Stimulated activated CD4-positive, alpha-beta T cell treated with anti-CD3 and anti-CD28 coated beads, TNF-alpha, amount 100 ng/mL, for 1 hour (primary cell): ENCODE results near the gene SPINT1.
A peak's percentile ranks its signal among the peaks of the same experiment; 100 is the strongest.

Source experiments
- DNase-seq, 3 donors: peaks; one replicate each; pipeline ENCODE4 v3.0.0-alpha.2; 2020; ENCODE audit warnings: low read depth in 3 of 3, low spot score in 1 of 3

SPINT1 gene

GRCh38 chr15:40829115-40829514 lies 14.7 kb upstream of the SPINT1 start:
- DNase-seq: no peak

GRCh38 chr15:40830884-40831283 lies 13.0 kb upstream of the SPINT1 start:
- DNase-seq: no peak

- DNase-seq: no peak
Observed at GRCh38 chr15:40831861-40832260, 12.0 kb upstream of the SPINT1 start.

DNA sequence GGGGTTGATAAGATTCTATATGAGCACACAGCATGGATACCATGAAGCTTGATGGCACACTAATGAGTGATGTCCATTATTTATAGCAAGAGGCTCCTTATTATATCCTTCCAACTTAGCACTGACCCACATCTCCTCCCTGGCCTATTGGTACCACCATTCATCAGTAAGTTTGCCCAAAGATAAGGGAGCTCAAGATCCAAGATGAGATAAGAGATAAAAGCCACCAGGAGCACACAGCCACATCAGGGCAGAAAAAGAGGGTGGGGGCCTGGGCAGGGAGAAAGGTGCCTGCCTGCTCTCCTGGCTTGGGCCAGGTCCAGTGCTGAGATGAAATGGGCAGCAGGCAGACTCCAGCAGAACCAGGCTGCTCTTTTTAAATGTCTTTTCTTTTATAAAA lies 10.9 kb upstream of the SPINT1 start:
- DNase-seq: no peak

DNA sequence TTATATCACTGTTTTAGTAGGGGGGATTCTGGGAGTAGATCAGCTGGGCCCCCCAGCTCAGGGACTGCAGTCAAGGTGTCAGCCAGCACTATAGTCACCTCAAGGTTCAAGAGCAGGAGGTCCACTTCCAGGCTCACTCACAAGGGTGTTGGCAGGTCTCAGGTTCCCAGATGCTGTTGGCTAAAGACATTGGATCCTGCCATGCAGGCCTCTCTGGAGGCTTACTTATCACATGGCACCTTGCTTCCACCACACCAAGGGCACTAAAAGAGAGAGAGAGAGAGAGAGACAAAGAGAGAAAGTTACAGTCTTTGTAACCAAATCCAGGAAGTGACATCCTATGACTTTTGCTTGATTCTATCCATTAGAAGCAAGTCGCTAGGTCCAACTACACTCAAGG lies 7.8 kb upstream of the SPINT1 start:
- DNase-seq: no peak

DNA sequence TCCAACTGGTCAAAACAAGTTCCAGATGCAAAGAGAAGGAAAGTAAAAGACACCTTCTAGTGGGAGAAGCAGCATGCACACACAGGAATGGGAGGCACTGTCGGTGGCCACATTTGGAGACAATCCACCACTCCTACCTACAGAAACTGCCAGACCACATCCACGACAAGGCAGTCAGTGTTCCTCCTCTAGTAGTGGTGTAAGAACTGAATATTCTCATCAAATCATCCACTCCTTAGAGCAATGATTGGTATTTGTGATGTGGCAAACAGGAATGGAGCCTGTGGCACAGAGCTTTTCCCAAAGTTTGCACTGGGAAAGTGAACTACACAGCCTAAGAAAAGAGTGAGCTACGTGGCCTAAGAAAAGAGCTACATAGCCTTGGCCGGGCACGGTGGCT lies 5.1 kb upstream of the SPINT1 start:
- DNase-seq: no peak

- no peak for DNase-seq
Observed at GRCh38 chr15:40841741-40842140, 2.1 kb upstream of the SPINT1 start.

- DNase-seq: no peak
Observed at GRCh38 chr15:40843261-40843884, 475 bp upstream of the SPINT1 start.

DNA sequence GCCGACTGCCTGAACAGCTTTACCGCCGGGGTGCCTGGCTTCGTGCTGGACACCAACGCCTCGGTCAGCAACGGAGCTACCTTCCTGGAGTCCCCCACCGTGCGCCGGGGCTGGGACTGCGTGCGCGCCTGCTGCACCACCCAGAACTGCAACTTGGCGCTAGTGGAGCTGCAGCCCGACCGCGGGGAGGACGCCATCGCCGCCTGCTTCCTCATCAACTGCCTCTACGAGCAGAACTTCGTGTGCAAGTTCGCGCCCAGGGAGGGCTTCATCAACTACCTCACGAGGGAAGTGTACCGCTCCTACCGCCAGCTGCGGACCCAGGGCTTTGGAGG lies 815 bp downstream of the SPINT1 start:
- DNase-seq: peak in 1 of 3 donors; percentile 20

GRCh38 chr15:40845036-40845435 lies 1.2 kb downstream of the SPINT1 start:
- DNase-seq: no peak

- no peak for DNase-seq
Observed at GRCh38 chr15:40845511-40846284, 1.9 kb downstream of the SPINT1 start.

DNA sequence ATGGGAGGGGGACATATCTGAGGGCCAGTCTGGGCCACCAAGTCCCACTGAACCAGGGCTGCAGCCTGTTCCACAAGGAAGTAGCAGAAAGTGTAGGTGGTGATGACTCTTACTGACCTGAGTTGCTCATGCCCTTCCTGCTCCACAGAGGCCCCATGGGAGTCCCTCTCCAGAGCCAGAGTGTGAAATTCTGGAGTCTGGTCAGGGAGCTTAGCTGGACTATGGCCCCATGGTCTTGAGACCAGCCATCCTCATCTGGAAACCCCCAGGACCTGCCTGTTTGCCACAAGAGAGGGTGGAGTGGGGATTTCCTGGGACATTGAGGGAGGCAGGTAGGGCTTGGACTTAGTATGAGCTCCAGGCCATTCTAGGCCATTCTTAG lies 3.0 kb downstream of the SPINT1 start:
- DNase-seq: no peak

GRCh38 chr15:40847223-40847961 lies 3.5 kb downstream of the SPINT1 start:
- no peak for DNase-seq

DNA sequence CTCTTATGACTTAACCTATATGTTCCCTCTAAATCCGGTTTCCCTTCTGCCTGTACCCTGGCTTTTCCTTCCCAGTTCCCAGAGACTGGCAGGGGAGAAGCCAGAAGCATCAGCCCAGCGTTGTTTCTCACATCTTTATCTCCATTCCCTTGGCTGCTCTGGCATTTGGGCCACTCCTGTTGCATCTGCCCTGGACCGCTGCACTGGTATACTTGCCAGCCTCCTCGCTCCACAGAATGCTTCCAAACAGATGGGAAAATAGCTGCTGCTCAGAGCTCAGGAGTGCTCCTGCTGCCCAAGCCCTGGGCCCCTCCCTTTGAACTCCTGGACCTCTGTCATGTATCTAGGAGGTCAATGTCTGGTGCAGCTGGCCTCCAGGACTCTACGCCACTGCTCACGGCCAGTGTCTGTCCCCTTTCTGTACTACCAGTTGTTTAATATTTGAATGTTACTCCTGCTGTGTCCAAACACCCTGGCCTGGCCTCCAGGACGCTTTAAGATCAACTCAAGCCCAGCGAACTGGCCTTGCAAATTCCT lies 6.8 kb downstream of the SPINT1 start:
- no peak for DNase-seq

- DNase-seq: no peak
Observed at GRCh38 chr15:40852529-40852928, 8.7 kb downstream of the SPINT1 start.

- DNase-seq: no peak
Observed at GRCh38 chr15:40853241-40853890, 9.5 kb downstream of the SPINT1 start.

GRCh38 chr15:40854161-40854560 lies 10.3 kb downstream of the SPINT1 start:
- DNase-seq: no peak

DNA sequence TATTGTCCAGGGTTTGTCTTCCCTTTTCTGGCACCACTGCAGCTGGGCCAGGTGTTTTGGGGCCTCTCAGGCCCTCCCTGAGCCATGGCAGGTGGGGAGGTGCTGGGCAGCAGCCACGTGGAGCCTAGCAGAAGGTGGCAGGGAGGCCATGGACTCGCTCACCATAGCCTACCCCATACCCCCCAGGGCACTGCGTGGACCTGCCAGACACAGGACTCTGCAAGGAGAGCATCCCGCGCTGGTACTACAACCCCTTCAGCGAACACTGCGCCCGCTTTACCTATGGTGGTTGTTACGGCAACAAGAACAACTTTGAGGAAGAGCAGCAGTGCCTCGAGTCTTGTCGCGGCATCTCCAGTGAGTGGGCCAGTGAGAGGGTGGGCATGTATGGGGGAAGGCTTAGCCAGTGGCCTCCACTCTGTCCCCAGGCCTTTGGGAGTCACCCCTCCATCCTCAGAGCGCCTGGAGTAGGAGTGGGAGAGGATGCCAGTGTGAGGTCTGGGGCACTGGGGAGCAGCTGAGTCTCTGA lies 11.9 kb downstream of the SPINT1 start:
- DNase-seq: no peak

DNA sequence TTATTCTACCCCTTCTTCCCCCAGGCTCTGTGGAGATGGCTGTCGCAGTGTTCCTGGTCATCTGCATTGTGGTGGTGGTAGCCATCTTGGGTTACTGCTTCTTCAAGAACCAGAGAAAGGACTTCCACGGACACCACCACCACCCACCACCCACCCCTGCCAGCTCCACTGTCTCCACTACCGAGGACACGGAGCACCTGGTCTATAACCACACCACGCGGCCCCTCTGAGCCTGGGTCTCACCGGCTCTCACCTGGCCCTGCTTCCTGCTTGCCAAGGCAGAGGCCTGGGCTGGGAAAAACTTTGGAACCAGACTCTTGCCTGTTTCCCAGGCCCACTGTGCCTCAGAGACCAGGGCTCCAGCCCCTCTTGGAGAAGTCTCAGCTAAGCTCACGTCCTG lies 12.9 kb downstream of the SPINT1 start:
- no peak for DNase-seq

GRCh38 chr15:40857601-40858341 lies 13.9 kb downstream of the SPINT1 start:
- DNase-seq: peak; percentile 47 to 78 (median 65)

- no peak for DNase-seq
Observed at GRCh38 chr15:40858706-40859105, 14.9 kb downstream of the SPINT1 start.
